Measurements from ENCODE around the gene MICAL3. TPM values are rescaled to one million over a fixed set of nuclear protein-coding genes. Genes with fewer than 3 reads are reported as not detected.

The MICAL3 gene
- total and polyA plus RNA-seq, 9 of the 15 experiments (the other 6 are each of a cell fraction or from before 2014, with no cell fraction given): 0.53 to 32.1 (median 12.3) TPM

- TF ChIP-seq RBM25 (IDR thresholded peaks at IDR 0.05; ENCODE audit: low read depth, low read length, severe bottlenecking): no peak
- TF ChIP-seq STAT5B (CRISPR knock-in tag; IDR thresholded peaks at IDR 0.05): no peak
- 0 out of 2 replicates have a peak, but pooled peaks have one; percentile 13 for TF ChIP-seq EP300 (IDR thresholded peaks at IDR 0.05; ENCODE audit: low read length)
- TF ChIP-seq ARID1B (IDR thresholded peaks at IDR 0.05): peak; percentile 56; the same call in 1 of the 2 replicates
- 0 out of 2 replicates have a peak, but pooled peaks have one; percentile 26 for TF ChIP-seq MTA1 (IDR thresholded peaks at IDR 0.05; ENCODE audit: borderline replicate concordance)
- TF ChIP-seq CTBP1 (IDR thresholded peaks at IDR 0.05; ENCODE audit: borderline replicate concordance): peak; percentile 60; the same call in 1 of the 2 replicates
Observed at GRCh38 chr22:17847360-17848078, 176.8 kb downstream of the MICAL3 start (continued).

GRCh38 chr22:17846326-17846992, 177.9 kb downstream of the MICAL3 start:
- no peaks in the 10 kb centered on the region for H3K9me3 ChIP-seq (replicated peaks; ENCODE audit: control insufficient read depth, insufficient read depth, low read depth, low read length)
- TF ChIP-seq ZNF311 (CRISPR knock-in tag; IDR thresholded peaks at IDR 0.05) (no peak), IFI16 (CRISPR knock-in tag; IDR thresholded peaks at IDR 0.05) (no peak), ELK3 (CRISPR knock-in tag; IDR thresholded peaks at IDR 0.05) (no peak), AFF4 (CRISPR knock-in tag; IDR thresholded peaks at IDR 0.05) (no peak), FOXK2 (conservative IDR thresholded peaks at IDR 0.05 in 1 of 2, IDR thresholded peaks at IDR 0.05 in 1 of 2; ENCODE audit: low read depth in 2 of 2) (no peak), TRIM25 (IDR thresholded peaks at IDR 0.05; ENCODE audit: borderline replicate concordance) (no peak), ZNF134 (CRISPR knock-in tag; conservative IDR thresholded peaks at IDR 0.05) (no peak), SMARCA4 (IDR thresholded peaks at IDR 0.05) (no peak)

More at GRCh38 chr22:17846326-17846992, 177.9 kb downstream of the MICAL3 start:
- no peak overlapping the region for H2AFZ ChIP-seq (ENCODE audit: low read depth, low read length)
- intact Hi-C loops (cut with micrococcal nuclease): no loop called here
- H3K9ac ChIP-seq (ENCODE audit: insufficient read depth in 1 of 2, low read depth in 2 of 2, low read length in 2 of 2): no peak overlapping the region
- no peaks in the 10 kb centered on the region for H3K36me3 ChIP-seq (ENCODE audit: control insufficient read depth, insufficient read depth, low read length)
- in situ Hi-C loops (cut with MboI): no loop called here
- ChIA-PET POLR2A (interaction anchor here (0.6 to 1.8 kb wide), 4 partner anchors 9 to 64 kb away, joined by 3 to 4 read pairs (median 3); no protein-coding TSS in a partner anchor), CTCF (ENCODE audit: low intra/inter-chr PET ratio) (no interaction called here)
- no peaks in the 10 kb centered on the region for H3K27me3 ChIP-seq (ENCODE audit: control insufficient read depth in 2 of 2, insufficient read depth in 2 of 2, low read length in 2 of 2)
- no TSS peak for BruUV-seq (replicated peaks)
- H3K4me2 ChIP-seq (ENCODE audit: insufficient read depth, low read length): no peak overlapping the region
- peaks cover 0 to 16% of the 10 kb centered on the region in 2 experiments; a peak in 2 of 5 replicates for H3K4me1 ChIP-seq (replicated peaks in 1 of 2; ENCODE audit: control insufficient read depth in 2 of 2, insufficient read depth in 2 of 2, low read length in 2 of 2)
- peaks cover 18% of the 10 kb centered on the region for H4K20me1 ChIP-seq (replicated peaks; ENCODE audit: control insufficient read depth, insufficient read depth, low read length)
- no peak overlapping the region for H3K4me3 ChIP-seq
- H3K79me2 ChIP-seq (ENCODE audit: control insufficient read depth, insufficient read depth, low read length): no peaks in the 10 kb centered on the region
- no peak overlapping the region for H3K27ac ChIP-seq (ENCODE audit: extremely low read depth, low read depth, low read length)
- H3K9me1 ChIP-seq (ENCODE audit: control insufficient read depth, insufficient read depth, low read length): no peaks in the 10 kb centered on the region
- ATAC-seq (no peak), DNase-seq (ENCODE audit: extremely low read depth in 1 of 4, low spot score in 3 of 4) (no peak), FAIRE-seq (no peak)
- WGBS (ENCODE audit: insufficient coverage, low coverage, missing lambda C conversion rate): 74% methylated on average over 13 of the region's 13 CpGs

All from K562 (cell line).